ENCODE measurements around the gene ABCF3. TPM values are rescaled to one million over a fixed set of nuclear protein-coding genes. Genes with fewer than 3 reads are reported as not detected.

Gene ABCF3
- total RNA-seq, 6 experiments from 2014 or later = 53.3 to 70.9 (median 63.4) TPM

DNA sequence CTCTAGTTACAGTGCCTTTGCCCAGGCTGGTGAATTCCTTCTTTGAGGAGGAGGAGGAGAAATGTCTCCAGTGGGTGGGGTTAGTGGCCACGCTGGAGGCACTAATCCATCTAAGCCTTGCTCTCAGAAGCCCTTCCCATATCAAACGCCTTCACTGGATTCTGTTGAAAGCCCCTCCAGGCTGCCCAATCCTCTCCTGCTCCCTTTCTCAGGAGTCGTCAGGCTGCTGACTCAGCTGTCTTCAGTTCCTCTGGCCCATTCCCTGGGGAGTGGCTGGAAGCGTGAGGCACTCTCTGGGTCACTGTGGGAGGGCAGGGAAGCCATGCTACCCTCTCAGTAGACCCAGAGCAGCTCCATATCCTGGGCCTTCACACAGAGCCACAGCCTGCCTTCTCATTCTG, 8.7 kb upstream of the ABCF3 start:
- Mint-ChIP-seq H3K27ac (peak overlapping the region; percentile 96), H3K4me3 (peak overlapping the region; percentile 98)
- peak; percentile 43 for DNase-seq

DNA sequence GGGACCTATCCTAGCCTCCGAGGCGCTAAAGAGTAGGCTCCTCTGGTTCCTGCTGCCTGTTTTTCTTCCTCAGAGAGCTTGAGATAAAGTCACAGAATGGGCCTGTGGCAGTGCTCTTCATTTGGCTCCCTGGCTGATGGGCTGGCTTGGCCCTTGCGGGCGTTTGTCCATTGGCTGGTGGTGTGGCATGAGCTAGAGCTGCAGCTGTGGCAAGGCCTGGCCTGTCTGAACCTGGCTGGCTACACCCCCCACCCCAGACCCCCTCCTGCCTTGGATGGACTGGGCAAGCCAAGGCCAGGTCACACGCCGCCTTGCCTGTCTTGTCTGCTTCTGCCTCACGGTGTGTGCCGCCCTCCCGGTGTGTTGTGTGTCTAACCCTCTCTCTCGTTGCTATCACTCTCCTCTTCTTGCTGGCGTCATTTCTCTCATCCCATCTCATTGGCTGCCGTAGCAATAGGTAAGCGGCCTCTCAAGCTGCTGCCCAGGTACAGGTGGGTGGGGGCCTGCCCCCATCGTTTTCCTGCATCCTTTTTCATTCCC, 8.2 kb upstream of the ABCF3 start:
- TF ChIP-seq, protein P1, sequence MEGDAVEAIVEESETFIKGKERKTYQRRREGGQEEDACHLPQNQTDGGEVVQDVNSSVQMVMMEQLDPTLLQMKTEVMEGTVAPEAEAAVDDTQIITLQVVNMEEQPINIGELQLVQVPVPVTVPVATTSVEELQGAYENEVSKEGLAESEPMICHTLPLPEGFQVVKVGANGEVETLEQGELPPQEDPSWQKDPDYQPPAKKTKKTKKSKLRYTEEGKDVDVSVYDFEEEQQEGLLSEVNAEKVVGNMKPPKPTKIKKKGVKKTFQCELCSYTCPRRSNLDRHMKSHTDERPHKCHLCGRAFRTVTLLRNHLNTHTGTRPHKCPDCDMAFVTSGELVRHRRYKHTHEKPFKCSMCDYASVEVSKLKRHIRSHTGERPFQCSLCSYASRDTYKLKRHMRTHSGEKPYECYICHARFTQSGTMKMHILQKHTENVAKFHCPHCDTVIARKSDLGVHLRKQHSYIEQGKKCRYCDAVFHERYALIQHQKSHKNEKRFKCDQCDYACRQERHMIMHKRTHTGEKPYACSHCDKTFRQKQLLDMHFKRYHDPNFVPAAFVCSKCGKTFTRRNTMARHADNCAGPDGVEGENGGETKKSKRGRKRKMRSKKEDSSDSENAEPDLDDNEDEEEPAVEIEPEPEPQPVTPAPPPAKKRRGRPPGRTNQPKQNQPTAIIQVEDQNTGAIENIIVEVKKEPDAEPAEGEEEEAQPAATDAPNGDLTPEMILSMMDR (IDR thresholded peaks at IDR 0.05) = no peak
- H3K36me3 Mint-ChIP-seq (ENCODE audit: low read depth) = peaks cover 40% of the 10 kb centered on the region
- peaks cover 5% of the 10 kb centered on the region for H3K27me3 Mint-ChIP-seq (ENCODE audit: insufficient read depth)
- peak overlapping the region; percentile 96 for H3K27ac Mint-ChIP-seq
- H3K9me3 Mint-ChIP-seq = no peaks in the 10 kb centered on the region
- H3K4me1 Mint-ChIP-seq (ENCODE audit: low read depth) = peaks cover 60% of the 10 kb centered on the region
- DNase-seq = no peak
- peak overlapping the region; percentile 98 for H3K4me3 Mint-ChIP-seq

More for the DNA sequence above, 8.7 kb upstream of the ABCF3 start:
- Mint-ChIP-seq H3K27me3 (ENCODE audit: insufficient read depth) (peaks cover 5% of the 10 kb centered on the region), H3K36me3 (ENCODE audit: low read depth) (peaks cover 34% of the 10 kb centered on the region), H3K9me3 (no peaks in the 10 kb centered on the region), H3K4me1 (ENCODE audit: low read depth) (peaks cover 65% of the 10 kb centered on the region)
- TF ChIP-seq, protein P1 (IDR thresholded peaks at IDR 0.05) = no peak; the same call in 1 of the 2 replicates

DNA sequence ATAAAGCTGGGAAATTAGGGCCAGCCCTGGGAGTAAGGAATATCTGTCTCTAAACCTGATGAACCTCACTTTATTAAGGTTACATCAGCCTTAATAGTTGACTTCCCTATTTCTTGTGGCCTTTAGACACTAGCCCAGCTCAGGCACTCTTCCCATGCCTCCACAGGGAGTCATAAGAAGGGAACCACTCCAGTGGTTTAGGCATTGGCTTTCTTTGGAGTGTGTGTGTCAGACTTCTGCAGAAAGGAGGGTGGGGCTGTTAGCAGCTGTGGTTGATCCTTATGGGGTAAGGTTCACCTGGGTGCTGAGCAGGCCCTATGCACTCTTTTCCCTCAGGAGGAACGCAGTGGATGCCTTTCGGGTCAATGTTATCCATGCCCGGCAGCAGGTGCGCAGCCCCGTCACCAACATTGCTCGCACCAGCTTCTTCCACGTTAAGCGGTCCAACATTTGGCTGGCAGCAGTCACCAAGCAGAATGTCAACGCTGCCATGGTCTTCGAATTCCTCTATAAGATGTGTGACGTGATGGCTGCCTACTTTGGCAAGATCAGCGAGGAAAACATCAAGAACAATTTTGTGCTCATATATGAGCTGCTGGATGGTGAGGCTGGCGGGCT, 7.4 kb upstream of the ABCF3 start:
- peak overlapping the region; percentile 98 for H3K4me3 Mint-ChIP-seq

DNA sequence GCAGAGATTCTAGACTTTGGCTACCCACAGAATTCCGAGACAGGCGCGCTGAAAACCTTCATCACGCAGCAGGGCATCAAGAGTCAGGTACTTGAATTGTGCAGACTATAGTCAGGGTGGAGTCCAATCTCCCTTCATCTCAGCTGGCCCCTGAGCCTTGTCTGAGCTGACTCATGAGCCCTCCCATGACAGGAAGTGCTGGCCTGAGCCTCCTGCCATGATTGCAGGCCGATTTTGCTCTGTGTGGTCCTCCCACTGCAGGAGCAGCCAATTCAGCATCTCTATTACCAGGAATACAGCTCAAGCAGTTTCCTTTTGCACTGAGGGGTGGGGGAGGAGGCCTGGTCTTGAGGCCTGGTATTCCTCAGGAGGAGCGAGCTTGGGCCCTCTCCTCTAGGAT, 5.8 kb upstream of the ABCF3 start:
- Mint-ChIP-seq H3K4me3 (no peak overlapping the region; the same call in 1 of the 2 replicates), H3K27ac (peak overlapping the region; percentile 59), H3K4me1 (ENCODE audit: low read depth) (peaks cover 59% of the 10 kb centered on the region), H3K27me3 (ENCODE audit: insufficient read depth) (peaks cover 5% of the 10 kb centered on the region), H3K9me3 (no peaks in the 10 kb centered on the region), H3K36me3 (ENCODE audit: low read depth) (peaks cover 57% of the 10 kb centered on the region)
- TF ChIP-seq, protein P1 (IDR thresholded peaks at IDR 0.05) = no peak
- DNase-seq = peak; percentile 42

More for the DNA sequence above, 7.4 kb upstream of the ABCF3 start:
- peaks cover 47% of the 10 kb centered on the region for H3K36me3 Mint-ChIP-seq (ENCODE audit: low read depth)
- no peaks in the 10 kb centered on the region for H3K9me3 Mint-ChIP-seq
- H3K27me3 Mint-ChIP-seq (ENCODE audit: insufficient read depth) = peaks cover 5% of the 10 kb centered on the region
- TF ChIP-seq, protein P1 (IDR thresholded peaks at IDR 0.05) = no peak
- DNase-seq = peak; percentile 41
- H3K27ac Mint-ChIP-seq = peak overlapping the region; percentile 96; the same call in 1 of the 2 replicates
- peaks cover 52% of the 10 kb centered on the region for H3K4me1 Mint-ChIP-seq (ENCODE audit: low read depth)

DNA sequence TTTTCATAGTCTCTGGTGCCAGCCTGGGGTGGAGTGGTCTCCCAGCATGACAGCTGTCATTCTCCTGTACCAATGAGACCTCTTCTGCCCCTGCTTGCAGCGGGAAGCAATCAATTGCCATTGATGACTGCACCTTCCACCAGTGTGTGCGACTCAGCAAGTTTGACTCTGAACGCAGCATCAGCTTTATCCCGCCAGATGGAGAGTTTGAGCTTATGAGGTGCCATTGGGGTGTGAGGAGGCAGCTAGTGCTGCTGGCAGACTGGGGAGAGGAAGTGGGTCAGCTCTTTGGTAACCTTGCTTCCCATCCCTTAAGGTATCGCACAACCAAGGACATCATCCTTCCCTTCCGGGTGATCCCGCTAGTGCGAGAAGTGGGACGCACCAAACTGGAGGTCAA, 4.4 kb upstream of the ABCF3 start:
- H3K27ac Mint-ChIP-seq = peak overlapping the region; percentile 40; the same call in 1 of the 2 replicates
- H3K36me3 Mint-ChIP-seq (ENCODE audit: low read depth) = peaks cover 50% of the 10 kb centered on the region

More for the DNA sequence above, 4.4 kb upstream of the ABCF3 start:
- no peak for DNase-seq
- TF ChIP-seq, protein P1 (IDR thresholded peaks at IDR 0.05) = no peak
- H3K27me3 Mint-ChIP-seq (ENCODE audit: insufficient read depth) = peaks cover 6% of the 10 kb centered on the region
- no peaks in the 10 kb centered on the region for H3K9me3 Mint-ChIP-seq
- no peak overlapping the region for H3K4me3 Mint-ChIP-seq
- H3K4me1 Mint-ChIP-seq (ENCODE audit: low read depth) = peaks cover 61% of the 10 kb centered on the region

All from HFFc6 (cell line).